ENCODE results near the gene PPP2R2D. TPM values are rescaled to one million over a fixed set of nuclear protein-coding genes. Genes with fewer than 3 reads are reported as not detected.

PPP2R2D gene
- total RNA-seq, 1 experiment from 2014 or later = 23.5 TPM

GRCh38 chr10:131975003-131975402, 74.2 kb downstream of the PPP2R2D start:
- POLR2A ChIA-PET (ENCODE audit: unreplicated experiment) = no interaction called here
- BruUV-seq (replicated peaks) = no TSS peak
- no peak for TF ChIP-seq CTCF (conservative IDR thresholded peaks at IDR 0.05)
- TF ChIP-seq EZH2 (IDR thresholded peaks at IDR 0.05; ENCODE audit: low read depth) = no peak
- H3K4me1 ChIP-seq (replicated peaks; ENCODE audit: insufficient read depth) = no peaks in the 10 kb centered on the region
- no peak overlapping the region for H3K4me2 ChIP-seq
- no peak overlapping the region for H2AFZ ChIP-seq
- no peaks in the 10 kb centered on the region for H3K9me2 ChIP-seq (ENCODE audit: insufficient read depth)
- no peaks in the 10 kb centered on the region for H4K20me1 ChIP-seq (ENCODE audit: insufficient read depth)
- H3K4me3 ChIP-seq = no peak overlapping the region
- no peaks in the 10 kb centered on the region for H3F3A ChIP-seq (ENCODE audit: insufficient read depth, low read depth)
- no peaks in the 10 kb centered on the region for H3K9me3 ChIP-seq (ENCODE audit: insufficient read depth, low read depth)
- CTCF ChIA-PET = no interaction called here
- no peaks in the 10 kb centered on the region for H3K27me3 ChIP-seq (ENCODE audit: insufficient read depth, low read depth)
- intact Hi-C loops (cut with micrococcal nuclease; ENCODE audit: unreplicated experiment) = no loop called here
- no peak overlapping the region for H3K27ac ChIP-seq
- no peaks in the 10 kb centered on the region for H3K79me2 ChIP-seq (ENCODE audit: low read depth)
- no peaks in the 10 kb centered on the region for H3K36me3 ChIP-seq (ENCODE audit: low read depth)
- DNase-seq = no peak

GRCh38 chr10:131975796-131976195, 75.0 kb downstream of the PPP2R2D start:
- H3K9me2 ChIP-seq (ENCODE audit: insufficient read depth) = no peaks in the 10 kb centered on the region
- POLR2A ChIA-PET (ENCODE audit: unreplicated experiment) = no interaction called here
- no peak overlapping the region for H3K27ac ChIP-seq
- TF ChIP-seq CTCF (conservative IDR thresholded peaks at IDR 0.05) (no peak), EZH2 (IDR thresholded peaks at IDR 0.05; ENCODE audit: low read depth) (no peak)
- H3K27me3 ChIP-seq (ENCODE audit: insufficient read depth, low read depth) = no peaks in the 10 kb centered on the region
- no peak overlapping the region for H3K4me2 ChIP-seq
- H4K20me1 ChIP-seq (ENCODE audit: insufficient read depth) = no peaks in the 10 kb centered on the region
- no peak overlapping the region for H2AFZ ChIP-seq
- CTCF ChIA-PET = no interaction called here
- DNase-seq = no peak
- intact Hi-C loops (cut with micrococcal nuclease; ENCODE audit: unreplicated experiment) = no loop called here
- H3F3A ChIP-seq (ENCODE audit: insufficient read depth, low read depth) = no peaks in the 10 kb centered on the region
- H3K4me3 ChIP-seq = no peak overlapping the region
- BruUV-seq (replicated peaks) = no TSS peak
- H3K9me3 ChIP-seq (ENCODE audit: insufficient read depth, low read depth) = no peaks in the 10 kb centered on the region
- H3K36me3 ChIP-seq (ENCODE audit: low read depth) = no peaks in the 10 kb centered on the region
- no peaks in the 10 kb centered on the region for H3K79me2 ChIP-seq (ENCODE audit: low read depth)
- H3K4me1 ChIP-seq (replicated peaks; ENCODE audit: insufficient read depth) = no peaks in the 10 kb centered on the region

GRCh38 chr10:131977323-131978096, 76.7 kb downstream of the PPP2R2D start:
- H2AFZ ChIP-seq = no peak overlapping the region
- H3K4me2 ChIP-seq = no peak overlapping the region
- no peaks in the 10 kb centered on the region for H3K9me2 ChIP-seq (ENCODE audit: insufficient read depth)
- BruUV-seq (replicated peaks) = no TSS peak
- H4K20me1 ChIP-seq (ENCODE audit: insufficient read depth) = no peaks in the 10 kb centered on the region
- H3K36me3 ChIP-seq (ENCODE audit: low read depth) = no peaks in the 10 kb centered on the region
- intact Hi-C loops (cut with micrococcal nuclease; ENCODE audit: unreplicated experiment) = no loop called here
- H3K27me3 ChIP-seq (ENCODE audit: insufficient read depth, low read depth) = no peaks in the 10 kb centered on the region
- CTCF ChIA-PET = no interaction called here
- H3K4me3 ChIP-seq = no peak overlapping the region
- TF ChIP-seq CTCF (conservative IDR thresholded peaks at IDR 0.05) = no peak
- no peak for TF ChIP-seq EZH2 (IDR thresholded peaks at IDR 0.05; ENCODE audit: low read depth)
- POLR2A ChIA-PET (ENCODE audit: unreplicated experiment) = no interaction called here
- H3K27ac ChIP-seq = no peak overlapping the region
- no peaks in the 10 kb centered on the region for H3F3A ChIP-seq (ENCODE audit: insufficient read depth, low read depth)
- no peaks in the 10 kb centered on the region for H3K9me3 ChIP-seq (ENCODE audit: insufficient read depth, low read depth)
- H3K79me2 ChIP-seq (ENCODE audit: low read depth) = no peaks in the 10 kb centered on the region
- DNase-seq = no peak
- no peaks in the 10 kb centered on the region for H3K4me1 ChIP-seq (replicated peaks; ENCODE audit: insufficient read depth)

Data from PC-9 (cell line).